ENCODE measurements around the gene FAM200B. TPM values are rescaled to one million over a fixed set of nuclear protein-coding genes. Genes with fewer than 3 reads are reported as not detected.

The FAM200B gene
- 31.4 to 37.4 TPM (median 32.3 TPM) in 5 replicates for total RNA-seq (2022; extraction: Qiagen RNA extraction; ENCODE audit: low read depth)

DNA sequence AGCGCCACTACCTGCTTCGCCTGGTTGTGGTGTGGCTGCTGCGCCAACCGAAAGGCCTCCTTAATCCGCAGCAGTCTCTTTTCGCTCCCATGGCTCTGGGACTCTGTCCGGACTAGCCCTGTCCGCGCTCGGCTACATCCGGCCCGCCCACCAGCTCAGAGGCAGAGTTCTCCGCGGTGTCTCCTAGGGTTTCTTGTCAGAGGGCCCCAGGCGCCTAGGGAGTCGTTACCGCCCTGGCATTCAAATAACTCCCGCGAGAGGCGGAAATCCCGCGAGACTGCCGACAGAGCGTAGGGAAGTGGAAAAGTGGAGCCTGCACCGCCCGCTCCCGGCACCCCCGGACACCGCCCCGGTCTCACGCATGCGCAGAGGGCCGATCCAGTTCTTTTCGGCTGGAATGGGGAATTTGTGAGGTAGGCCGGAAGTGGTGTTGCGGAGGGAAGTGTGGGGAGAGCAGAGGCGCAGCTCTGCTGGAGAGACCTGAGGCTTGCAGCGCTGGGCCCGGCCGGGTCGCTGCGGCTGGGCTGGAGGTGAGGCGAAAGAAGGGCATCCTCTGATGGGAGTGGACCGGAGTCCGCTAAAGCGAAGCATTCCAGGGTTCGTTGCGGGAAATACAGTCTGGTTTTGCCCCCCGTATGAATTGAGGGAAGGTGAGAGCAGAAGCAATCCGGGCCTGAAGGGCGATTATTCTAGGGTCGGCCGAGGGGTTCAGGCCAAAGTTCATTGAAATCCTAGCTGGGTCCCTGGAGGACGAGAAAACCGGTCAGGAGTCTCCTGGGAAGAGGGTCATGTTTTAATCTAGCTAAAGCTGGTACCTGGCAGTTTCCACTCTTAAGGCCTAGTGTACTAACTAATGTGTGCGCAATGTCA lies at the start of gene FAM200B:
FAM200B (plus strand) TSS at position 456 of the 870 bp plus-strand sequence. CDS start 5,151 bp downstream, outside the sequence.

DNA sequence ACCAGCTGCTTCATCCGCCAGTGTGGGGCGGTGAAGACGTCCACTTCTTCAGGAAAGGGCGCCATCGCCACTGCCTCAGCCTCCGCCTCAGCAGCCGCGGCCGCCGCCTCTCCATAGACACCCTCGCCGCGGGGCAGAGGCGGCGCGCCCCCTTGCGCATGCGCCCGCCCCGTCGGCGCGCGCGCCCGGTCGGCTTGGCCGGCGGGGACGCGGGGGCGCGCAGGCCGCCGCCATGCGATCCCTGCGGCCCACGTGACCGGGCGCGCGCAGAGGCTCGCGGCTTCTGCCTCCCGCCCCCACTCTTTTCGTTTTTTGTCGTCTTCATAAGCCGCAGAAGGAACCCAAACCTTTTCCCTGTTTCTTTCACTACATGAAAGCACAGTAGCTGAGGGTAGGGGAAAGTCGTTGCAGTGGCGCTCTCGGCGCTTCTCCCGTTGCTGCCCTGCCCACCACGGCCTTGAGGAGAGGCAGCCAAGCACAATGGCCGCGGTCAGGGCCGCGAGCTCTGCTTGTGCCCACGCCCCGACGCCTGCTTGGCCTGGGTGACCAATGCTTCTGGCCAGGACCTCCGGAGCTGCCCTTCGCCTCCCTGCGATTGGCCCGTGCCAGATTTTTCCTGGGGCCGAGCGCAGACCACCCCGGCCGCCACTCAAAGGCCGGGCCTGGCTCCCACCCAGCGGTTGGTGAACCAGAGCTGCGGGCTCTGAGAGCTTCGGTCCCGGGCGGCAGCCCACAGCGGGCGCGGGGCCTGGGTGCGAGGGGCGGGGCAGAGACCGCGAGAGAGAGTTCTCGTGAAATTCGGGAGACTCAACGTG lies 26.2 kb upstream of the FAM200B start, which contains the start of gene FBXL5:
FBXL5 (minus strand) TSS at position 135 of the 815 bp plus-strand sequence; CDS start at position 65, 70 bp downstream.

GRCh38 chr4:15702941-15703403 lies 21.3 kb downstream of the FAM200B start, which contains the start of gene BST1:
TSS of gene BST1 (plus strand) at chr4:15703065. CDS start at chr4:15703145, 80 bp downstream.

Other genes with a start within 250 kb of the FAM200B start
- 10.0 to 14.3 TPM (median 12.9 TPM) in 5 replicates for gene CC2D2A, start 211.9 kb upstream of the FAM200B start, total RNA-seq (2022; extraction: Qiagen RNA extraction; ENCODE audit: low read depth)
- 26.5 to 35.1 TPM (median 30.8 TPM) in 5 replicates for gene FBXL5, start 26.5 kb upstream of the FAM200B start, total RNA-seq (2022; extraction: Qiagen RNA extraction; ENCODE audit: low read depth)
- gene BST1, start 21.2 kb downstream of the FAM200B start, total RNA-seq (2022; extraction: Qiagen RNA extraction; ENCODE audit: low read depth), result 15.8 to 20.7 TPM (median 18.2 TPM) in 5 replicates
- 7.9 to 10.4 TPM (median 8.6 TPM) in 5 replicates for gene CD38, start 96.5 kb downstream of the FAM200B start, total RNA-seq (2022; extraction: Qiagen RNA extraction; ENCODE audit: low read depth)